ENCODE measurements around the gene NOL11. TPM values are rescaled to one million over a fixed set of nuclear protein-coding genes. Genes with fewer than 3 reads are reported as not detected.

NOL11 gene
- polyA plus RNA-seq, 3 donors: 87.2 to 92.5 (median 92.3) TPM

Other genes with a start within 250 kb of the NOL11 start
- gene BPTF, start 107.6 kb downstream of the NOL11 start, polyA plus RNA-seq (ENCODE audit: insufficient read length in 3 of 3): 100 to 1,000 TPM; 106 to 132 (median 110) TPM

Data from renal pelvis (tissue), 3 donors.